DMS79 (cell line): ENCODE results near the gene TSPAN2.

Experiments
- DNase-seq: peaks from one replicate; lab custom pipeline; 2025; lab: John Stamatoyannopoulos, UW

TSPAN2 gene

DNA sequence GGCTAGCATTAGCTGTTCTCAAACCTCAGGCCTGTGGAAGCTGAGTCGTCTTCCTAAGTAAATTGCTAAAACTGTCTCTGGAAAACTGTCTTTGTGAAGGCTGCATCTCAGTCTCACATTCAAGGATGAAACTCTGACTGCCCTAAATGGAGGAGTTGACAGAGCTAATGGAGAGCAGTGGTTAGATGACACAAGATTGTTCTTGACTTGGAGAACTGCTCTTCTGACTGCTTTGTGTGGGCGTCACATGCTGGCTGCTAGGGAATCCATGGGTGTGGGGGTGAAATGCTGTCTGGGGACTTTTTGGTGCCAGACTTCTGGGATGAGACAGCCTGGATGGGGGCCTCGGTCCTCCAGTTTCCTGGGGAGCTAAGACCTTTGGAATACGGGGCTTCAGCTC lies 24.5 kb upstream of the TSPAN2 start:
- no peak for DNase-seq

DNA sequence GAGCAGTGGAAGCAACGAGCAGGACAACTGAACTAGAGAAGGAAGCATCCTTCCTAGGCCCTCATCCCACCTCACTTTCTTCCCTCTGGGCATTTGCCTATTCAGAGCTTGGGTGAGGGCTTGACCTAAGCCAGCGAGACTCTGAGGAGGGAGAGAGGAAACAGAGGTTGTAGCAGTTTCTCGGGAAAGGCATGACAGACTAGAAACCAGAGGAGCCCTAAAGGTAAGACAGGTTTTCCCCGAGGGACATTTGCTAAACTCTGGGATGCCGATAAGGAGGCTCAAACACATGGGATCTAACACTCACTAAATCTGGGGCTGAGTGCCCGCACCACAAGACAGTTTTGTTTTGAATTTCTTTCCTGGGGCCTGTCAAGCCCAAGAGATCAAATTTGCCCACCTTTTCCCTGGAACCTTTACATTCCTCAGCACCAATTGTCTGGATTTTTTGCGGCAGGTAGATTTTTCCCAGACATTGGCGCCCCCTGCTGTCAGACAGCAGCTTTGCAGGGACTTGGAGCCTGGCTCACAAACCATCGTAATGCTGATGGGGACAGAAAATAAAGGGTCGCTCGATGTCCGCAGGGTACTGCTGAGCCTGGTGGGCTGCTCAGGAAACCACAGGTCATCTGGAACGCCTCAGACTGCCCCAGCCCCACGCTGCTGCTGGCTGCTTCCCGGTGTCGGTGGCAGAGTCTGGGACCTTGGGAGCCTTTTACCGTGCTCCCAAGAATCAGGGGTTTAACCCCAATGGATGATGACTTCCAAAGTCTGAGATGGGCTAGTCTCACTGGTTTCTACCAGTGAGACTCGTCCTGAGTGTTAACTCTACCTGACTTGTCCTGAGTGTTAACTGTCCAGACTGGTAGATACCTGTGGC lies 23.4 kb upstream of the TSPAN2 start:
- DNase-seq: no peak

DNA sequence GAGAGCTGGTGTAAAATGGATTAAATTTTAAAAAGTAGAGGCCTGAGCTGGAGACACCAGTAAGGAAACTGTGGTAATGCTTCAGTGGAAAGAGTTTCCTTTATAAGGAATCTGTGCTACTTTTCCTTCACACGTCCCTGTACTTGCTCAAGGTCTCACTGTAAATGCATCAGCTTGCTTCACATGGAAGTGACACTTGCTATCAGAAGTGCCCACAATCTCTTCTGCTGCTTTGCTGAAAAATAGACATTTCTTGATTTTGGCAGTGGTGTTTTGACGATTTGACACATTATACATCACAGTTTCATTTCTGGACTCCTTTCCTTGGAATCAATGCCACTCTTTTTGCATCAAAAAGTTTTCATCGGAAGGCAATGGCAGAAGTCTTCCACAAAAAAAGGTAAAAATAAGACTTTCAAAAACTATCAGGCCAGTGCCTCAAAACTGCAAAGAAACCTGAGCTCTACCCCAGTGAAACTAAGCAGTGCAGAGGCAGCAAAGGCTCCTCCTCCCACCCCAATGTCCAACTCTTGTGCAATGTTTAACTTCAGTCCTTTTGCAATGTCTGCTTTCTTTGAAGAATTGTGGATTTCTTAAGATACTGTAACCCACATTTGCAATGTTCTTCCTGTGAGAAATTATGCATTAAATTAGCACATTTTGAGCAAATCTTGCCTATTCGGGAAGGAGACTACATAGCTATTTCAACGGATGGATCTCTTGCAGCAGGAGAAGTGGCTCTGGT lies 18.4 kb upstream of the TSPAN2 start:
- no peak for DNase-seq

- no peak for DNase-seq
Measured at GRCh38 chr1:115105831-115106230, 16.5 kb upstream of the TSPAN2 start.

DNA sequence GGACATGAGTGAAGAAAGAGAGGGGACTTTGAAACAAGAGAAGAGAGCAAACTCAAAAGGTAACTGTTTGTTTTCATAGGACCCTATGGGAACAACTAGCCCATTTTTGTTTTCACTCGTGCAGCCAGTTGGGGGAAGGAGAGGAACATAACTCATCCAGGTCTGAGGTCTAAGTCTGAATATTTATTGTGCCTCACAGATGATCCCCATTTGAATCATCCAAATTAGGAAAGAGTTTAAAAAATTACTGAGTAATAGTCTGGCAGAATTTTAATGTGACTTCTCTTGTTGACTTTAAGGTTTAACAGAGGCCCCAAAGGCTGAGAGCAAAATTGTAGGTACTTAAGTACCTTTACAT lies 10.4 kb upstream of the TSPAN2 start:
- DNase-seq: no peak

DNA sequence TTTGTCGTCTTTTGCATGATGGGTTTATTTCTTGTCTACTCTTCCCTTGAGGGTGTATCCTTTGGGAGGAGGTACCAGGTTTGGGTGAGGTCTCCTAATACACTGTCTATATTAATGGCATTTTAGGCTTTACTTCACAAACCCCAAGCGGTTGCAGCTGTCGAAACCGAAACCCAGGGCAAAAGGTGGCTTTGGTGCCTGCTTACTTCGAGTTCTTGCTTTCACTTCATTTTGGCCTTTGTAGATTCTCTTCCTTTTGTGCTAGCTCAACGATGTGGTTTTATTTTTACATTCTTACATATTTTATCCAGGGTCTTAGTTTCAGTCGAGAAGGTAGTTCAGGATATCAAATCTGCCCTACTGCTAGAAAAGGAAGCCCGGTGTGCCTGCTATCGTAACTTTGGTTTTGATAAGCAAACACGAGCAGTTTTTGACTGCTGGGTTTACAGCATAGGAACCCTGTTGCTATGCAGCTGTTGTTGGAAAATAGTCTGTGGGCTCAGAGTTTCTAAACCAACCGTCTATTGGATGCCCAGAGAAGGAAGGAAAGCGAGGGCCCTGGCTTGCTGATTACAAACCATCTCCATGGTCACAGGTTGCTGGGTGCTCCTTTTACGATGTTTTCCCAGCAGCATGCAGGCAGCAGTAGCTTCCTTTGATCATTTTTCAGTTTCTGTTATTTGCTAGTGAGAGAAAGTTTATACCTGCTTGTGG lies 9.8 kb upstream of the TSPAN2 start:
- peak; percentile 55 for DNase-seq

DNA sequence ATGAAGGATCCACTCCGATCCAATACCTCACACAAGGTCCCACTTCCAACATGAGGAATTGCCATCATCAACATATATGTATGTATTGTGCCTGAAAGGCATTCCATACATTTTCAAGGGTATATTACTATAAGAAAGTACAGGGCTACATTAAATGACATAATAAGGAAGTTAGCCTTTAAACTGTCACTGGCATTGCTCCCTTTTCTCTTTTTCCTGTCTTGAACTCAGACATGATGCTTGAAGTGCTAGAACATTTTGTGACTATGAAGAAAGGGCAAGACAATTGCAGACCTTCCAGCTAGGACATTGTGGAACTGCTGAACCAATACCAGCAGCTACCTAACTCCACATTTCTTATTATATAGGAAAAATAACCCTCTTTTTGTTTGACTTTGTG lies 2.9 kb upstream of the TSPAN2 start:
- DNase-seq: no peak

GRCh38 chr1:115091572-115091971 lies 2.3 kb upstream of the TSPAN2 start:
- no peak for DNase-seq

GRCh38 chr1:115090956-115091355 lies 1.7 kb upstream of the TSPAN2 start:
- no peak for DNase-seq

- DNase-seq: no peak
Measured at GRCh38 chr1:115090540-115090939, 1.2 kb upstream of the TSPAN2 start.

- DNase-seq: no peak
Measured at GRCh38 chr1:115090186-115090490, 835 bp upstream of the TSPAN2 start.

- DNase-seq: peak; percentile 41
Measured at GRCh38 chr1:115088871-115089419, 358 bp downstream of the TSPAN2 start.

DNA sequence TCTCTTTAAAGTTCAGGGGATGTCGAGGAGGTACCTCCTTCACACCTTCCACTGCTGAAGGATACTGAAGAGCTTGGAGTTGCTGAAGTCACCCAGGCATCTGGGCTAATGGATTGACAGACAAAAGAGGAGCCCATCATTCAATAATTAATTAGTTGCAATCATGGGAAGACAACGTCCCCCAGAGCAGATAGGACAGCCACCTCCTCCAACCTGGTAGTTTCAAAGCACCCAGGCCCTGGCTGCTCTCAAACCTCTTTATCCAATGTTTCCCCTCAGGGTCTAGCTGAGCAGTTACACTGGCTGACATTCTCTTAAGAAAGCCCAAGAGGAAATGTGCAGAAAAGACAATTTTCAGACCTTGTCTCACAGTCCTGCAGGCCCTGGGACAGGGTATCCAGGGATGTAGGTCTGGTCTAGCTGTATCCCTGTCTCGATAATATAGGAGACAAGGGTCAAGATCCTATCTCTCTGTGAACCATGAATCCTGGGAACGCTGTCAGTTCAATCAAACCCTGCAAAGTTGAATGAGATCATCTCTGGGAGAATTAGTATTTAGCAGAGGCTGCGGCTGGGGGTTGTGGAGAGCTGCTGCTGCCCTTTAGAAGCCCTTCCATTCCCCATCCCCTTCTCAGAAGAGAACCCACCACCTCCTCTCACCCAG lies 1.1 kb downstream of the TSPAN2 start:
- no peak for DNase-seq

DNA sequence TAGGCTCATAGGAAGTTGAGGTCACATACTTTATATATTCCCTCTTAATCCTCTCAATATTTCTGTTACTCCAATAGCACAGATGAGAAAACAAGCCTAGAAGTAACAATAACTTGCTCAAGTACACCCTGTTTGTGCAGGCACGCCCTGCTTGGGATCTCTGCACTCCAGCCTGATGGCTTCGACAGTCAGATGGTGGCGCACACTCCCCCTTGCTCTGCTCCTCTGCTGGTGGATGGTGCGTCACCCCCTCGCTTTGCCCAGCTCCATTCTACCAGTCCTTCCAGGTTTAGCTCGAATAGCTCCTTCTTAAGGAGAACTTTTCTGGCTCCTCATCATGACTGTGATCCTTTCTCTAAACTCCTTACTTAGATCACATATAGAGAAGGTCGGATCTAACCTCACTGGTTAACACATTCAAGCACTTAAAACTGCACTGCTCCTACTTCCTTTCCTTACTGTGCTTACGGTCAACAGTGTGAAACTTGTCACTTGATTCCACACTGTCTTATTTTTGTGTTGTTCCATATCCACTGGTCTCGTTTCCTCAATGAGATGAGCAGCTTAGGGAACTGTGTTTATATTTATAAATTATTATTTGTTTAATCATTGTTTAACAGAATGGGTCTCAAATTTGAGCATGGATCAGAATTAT lies 3.0 kb downstream of the TSPAN2 start:
- no peak for DNase-seq

GRCh38 chr1:115084902-115085511 lies 4.3 kb downstream of the TSPAN2 start:
- no peak for DNase-seq

DNA sequence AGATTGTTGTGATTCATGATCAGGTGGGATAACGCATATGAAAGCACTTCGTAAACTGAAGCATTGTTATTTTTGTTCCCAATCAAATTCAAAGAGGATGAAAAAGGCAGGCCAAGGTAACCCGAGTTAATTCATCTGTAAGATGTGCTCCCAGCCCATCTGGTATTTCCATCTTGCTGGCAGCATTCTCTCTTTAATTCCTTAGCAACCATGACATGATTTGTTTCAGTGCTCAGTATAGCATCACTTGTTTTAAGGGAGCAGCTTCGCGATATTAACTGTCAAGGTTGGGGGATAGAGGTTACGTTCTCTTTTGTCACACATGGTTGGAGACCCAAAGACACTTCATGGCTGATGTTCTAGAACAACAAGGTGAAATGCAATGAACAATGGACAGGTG lies 6.4 kb downstream of the TSPAN2 start:
- no peak for DNase-seq

- DNase-seq: no peak
Measured at GRCh38 chr1:115078708-115079107, 10.6 kb downstream of the TSPAN2 start.

DNA sequence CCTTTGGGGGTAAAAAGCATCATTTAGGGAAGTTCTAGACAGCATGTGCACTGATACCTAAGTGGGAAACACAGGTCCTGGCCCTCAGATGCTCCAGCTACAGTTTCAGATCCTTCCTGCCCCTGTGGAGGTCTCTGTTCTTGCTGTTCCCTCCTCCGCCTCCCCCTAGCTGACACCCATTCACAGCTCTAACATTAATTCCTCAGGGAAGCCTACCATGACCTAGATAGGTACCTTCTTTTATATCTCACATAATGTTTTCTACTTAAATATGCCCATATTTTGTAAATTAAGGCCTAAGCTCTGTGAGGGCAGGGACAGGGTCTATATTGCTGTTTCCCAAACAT lies 11.3 kb downstream of the TSPAN2 start:
- no peak for DNase-seq

DNA sequence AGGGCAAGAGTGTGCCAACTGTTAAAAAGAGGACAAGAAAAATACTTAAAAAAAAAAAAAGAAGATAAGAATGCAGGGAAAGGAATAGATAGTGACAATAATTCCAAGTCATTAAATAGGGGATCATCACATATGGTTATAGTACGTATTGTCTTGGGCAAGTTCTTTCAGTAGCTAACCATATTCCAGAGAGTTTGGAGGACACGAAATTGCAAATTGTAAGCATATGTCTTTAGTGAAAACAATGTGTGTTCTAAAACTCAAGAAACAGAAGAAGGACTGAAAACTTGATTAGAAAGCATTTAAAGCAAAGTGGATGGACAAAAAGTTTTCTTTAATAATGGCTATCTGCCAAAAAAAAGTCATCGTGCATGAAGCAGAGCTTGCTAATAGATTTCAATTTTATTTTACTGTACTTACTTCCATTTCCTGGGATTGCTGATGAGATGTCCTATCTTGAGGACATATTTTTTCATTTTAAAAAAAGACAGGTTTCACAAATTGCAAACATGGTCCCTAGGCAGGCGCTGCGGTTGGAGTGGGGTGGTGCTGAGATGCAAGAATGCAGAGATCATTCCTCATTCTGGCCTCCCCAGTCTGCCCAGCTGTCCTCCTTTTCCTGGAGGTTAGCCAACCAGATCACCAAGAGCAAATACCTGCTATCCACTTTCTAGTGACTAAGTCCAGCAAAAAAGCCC lies 11.9 kb downstream of the TSPAN2 start:
- no peak for DNase-seq

GRCh38 chr1:115076384-115076915 lies 12.9 kb downstream of the TSPAN2 start:
- DNase-seq: no peak
